Testis (tissue), 2 donors: ENCODE data around the gene BCL2A1.

Source experiments
- CTCF ChIP-seq, 3 experiments: fragments of 450-650 bp in 2 of 3; fragments of 200-600 bp in 1 of 3; sonication (generic) in 1 of 3; IDR thresholded peaks; one replicate each; pipeline ENCODE4 v1.5.1; 2016 to 2019; ENCODE audit warnings: antibody characterized with exemption in 3 of 3, mild to moderate bottlenecking in 2 of 3, moderate library complexity in 1 of 3
- POLR2A ChIP-seq: fragments of 450-650 bp; IDR thresholded peaks from one replicate; pipeline ENCODE4 v1.6.1; 2017; ENCODE audit warnings: antibody characterized with exemption, mild to moderate bottlenecking, moderate library complexity

- TF ChIP-seq POLR2A = no peak
- no peak for TF ChIP-seq CTCF (IDR thresholded peaks at IDR 0.05)
Observed at GRCh38 chr15:79967298-79968182, 3.5 kb downstream of the BCL2A1 start.
